Activated naive CD4-positive, alpha-beta T cell treated with anti-CD3 and anti-CD28 coated beads, Interleukin-2, amount 10 ng/mL, durations not matched to agents 7 days and 5 days (primary cell): ENCODE results near the gene DDX31.
"Not testable (repeated sequence)": the region's sequence is repeated elsewhere in the genome, so short reads cannot be mapped to it uniquely, and the experiment has no call there.

Experiments
- CTCF ChIA-PET: fragments of 350-600 bp; sonication (Branson Sonifier 250); formaldehyde crosslinking; loops from one replicate; lab custom pipeline; 2021; ENCODE audit warnings: antibody characterized with exemption; lab: Charles Lee
- DNase-seq: peaks from one replicate; pipeline ENCODE4 v3.0.0-alpha.2; 2020
- H3K27ac Mint-ChIP-seq: one replicate; pipeline ENCODE4 v1.8.0; 2021; ENCODE audit warnings: mild to moderate bottlenecking, moderate library complexity, mixed read lengths
- H3K27me3 Mint-ChIP-seq: one replicate; pipeline ENCODE4 v1.8.0; 2021; ENCODE audit warnings: mild to moderate bottlenecking, mixed read lengths
- H3K36me3 Mint-ChIP-seq: one replicate; pipeline ENCODE4 v1.8.0; 2021; ENCODE audit warnings: mixed read lengths
- H3K4me1 Mint-ChIP-seq: one replicate; pipeline ENCODE4 v1.8.0; 2021; ENCODE audit warnings: mixed read lengths
- H3K4me3 Mint-ChIP-seq: one replicate; pipeline ENCODE4 v1.8.0; 2021; ENCODE audit warnings: mild to moderate bottlenecking, moderate library complexity, mixed read lengths
- H3K9me3 Mint-ChIP-seq: one replicate; pipeline ENCODE4 v1.8.0; 2021; ENCODE audit warnings: mixed read lengths

Gene DDX31

DNA sequence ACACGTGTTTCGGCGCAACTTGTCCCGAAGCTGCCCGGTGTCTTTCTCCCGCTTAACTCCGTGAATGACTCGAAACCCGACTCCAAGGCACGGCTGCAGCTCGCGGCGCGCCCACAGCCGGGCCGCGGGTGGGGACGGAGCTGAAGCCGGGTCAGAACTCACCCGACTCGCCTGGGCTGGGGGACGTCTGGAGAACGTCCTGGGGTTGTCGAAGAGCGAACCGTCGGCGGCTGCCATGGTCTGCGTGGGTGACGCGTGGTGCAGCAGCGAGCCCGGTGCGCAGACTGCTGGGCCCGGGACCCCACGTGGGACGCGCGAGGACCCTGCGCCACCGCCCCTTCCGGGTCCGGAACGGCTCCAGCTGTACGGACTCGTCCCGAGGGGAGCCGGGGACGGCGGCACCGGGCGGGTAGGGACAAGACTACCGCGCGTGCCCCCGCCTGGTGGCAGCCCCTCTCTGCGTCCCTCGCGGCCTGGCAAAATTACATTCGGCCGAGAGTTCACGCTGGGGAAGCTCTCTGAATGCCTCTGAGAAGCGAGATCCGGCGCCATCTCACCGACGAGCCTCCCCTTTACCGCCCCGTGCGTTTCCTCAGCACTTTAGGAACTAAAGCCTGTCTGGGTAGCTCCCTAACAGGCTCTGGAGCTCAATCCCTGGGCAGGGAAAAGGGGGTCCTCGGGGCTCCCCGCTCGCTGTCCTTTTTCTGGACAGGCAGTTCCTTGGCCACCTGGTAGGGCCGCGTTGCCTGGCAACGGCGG, at the start of gene DDX31:
TSS of gene DDX31 (minus strand) at position 286 of the 759 bp plus-strand sequence. CDS start at position 237, 49 bp downstream.
- peak; percentile 90 for DNase-seq
- H3K4me3 Mint-ChIP-seq = peak within 1 kb of the TSS; percentile 87
- H3K36me3 Mint-ChIP-seq = peaks cover 11% of the 10 kb centered on the region
- CTCF ChIA-PET = interaction anchor here (0.7 to 1.8 kb wide), 5 partner anchors 9 to 232 kb away, joined by 3 to 6 read pairs (median 3); no protein-coding TSS in a partner anchor
- H3K9me3 Mint-ChIP-seq = no peaks in the 10 kb centered on the region
- H3K4me1 Mint-ChIP-seq = peaks cover 51% of the 10 kb centered on the region
- H3K27ac Mint-ChIP-seq = peak within 1 kb of the TSS; percentile 91
- peaks cover 4% of the 10 kb centered on the region for H3K27me3 Mint-ChIP-seq

- H3K27me3 Mint-ChIP-seq = peaks cover 32% of the 10 kb centered on the region
- CTCF ChIA-PET, H3K36me3 Mint-ChIP-seq, H3K4me1 Mint-ChIP-seq, DNase-seq, H3K27ac Mint-ChIP-seq, H3K4me3 Mint-ChIP-seq, H3K9me3 Mint-ChIP-seq: not testable (repeated sequence)
Observed at GRCh38 chr9:132718381-132718928, 48.7 kb upstream of the DDX31 start.

- Mint-ChIP-seq H3K4me1 (peaks cover 6% of the 10 kb centered on the region), H3K4me3 (no peak overlapping the region), H3K36me3 (no peaks in the 10 kb centered on the region), H3K27ac (no peak overlapping the region), H3K9me3 (no peaks in the 10 kb centered on the region), H3K27me3 (peaks cover 32% of the 10 kb centered on the region)
- no peak for DNase-seq
- CTCF ChIA-PET = no interaction called here
Observed at GRCh38 chr9:132717326-132717945, 47.7 kb upstream of the DDX31 start.

GRCh38 chr9:132716007-132716406, 46.2 kb upstream of the DDX31 start:
- CTCF ChIA-PET = no interaction called here

GRCh38 chr9:132712753-132713152, 43.0 kb upstream of the DDX31 start:
- Mint-ChIP-seq H3K9me3 (no peaks in the 10 kb centered on the region), H3K4me3 (no peak overlapping the region), H3K27me3 (peaks cover 27% of the 10 kb centered on the region), H3K4me1 (no peaks in the 10 kb centered on the region), H3K27ac (no peak overlapping the region), H3K36me3 (no peaks in the 10 kb centered on the region)
- DNase-seq = no peak
- CTCF ChIA-PET = no interaction called here

More at GRCh38 chr9:132716007-132716406, 46.2 kb upstream of the DDX31 start:
- H3K27ac Mint-ChIP-seq = no peak overlapping the region
- H3K9me3 Mint-ChIP-seq = no peaks in the 10 kb centered on the region
- no peak overlapping the region for H3K4me3 Mint-ChIP-seq
- no peaks in the 10 kb centered on the region for H3K36me3 Mint-ChIP-seq
- peaks cover 32% of the 10 kb centered on the region for H3K27me3 Mint-ChIP-seq
- H3K4me1 Mint-ChIP-seq = peaks cover 6% of the 10 kb centered on the region
- DNase-seq = no peak

- CTCF ChIA-PET = no interaction called here
- Mint-ChIP-seq H3K36me3 (no peaks in the 10 kb centered on the region), H3K27ac (no peak overlapping the region), H3K27me3 (peaks cover 17% of the 10 kb centered on the region), H3K4me3 (no peak overlapping the region), H3K9me3 (no peaks in the 10 kb centered on the region), H3K4me1 (no peaks in the 10 kb centered on the region)
- no peak for DNase-seq
Observed at GRCh38 chr9:132711846-132712245, 42.1 kb upstream of the DDX31 start.

DNA sequence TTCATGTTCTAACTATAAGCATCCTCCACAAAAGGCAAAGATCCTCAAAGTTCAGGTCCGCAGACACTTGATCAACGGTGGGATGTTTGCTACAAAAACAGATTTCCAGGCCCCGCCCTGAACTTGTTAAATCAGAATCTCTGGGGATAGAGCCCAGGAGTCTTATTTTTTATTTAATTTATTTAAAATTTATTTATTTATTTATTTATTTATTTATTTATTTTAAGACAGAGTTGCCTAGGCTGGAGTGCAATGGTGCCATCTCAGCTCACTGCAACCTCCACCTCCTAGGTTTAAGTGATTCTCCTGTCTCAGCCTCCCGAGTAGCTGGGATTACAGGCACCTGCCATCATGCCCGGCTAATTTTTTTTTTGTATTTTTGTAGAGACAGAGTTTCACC, 41.4 kb upstream of the DDX31 start:
- H3K4me1 Mint-ChIP-seq, DNase-seq, H3K9me3 Mint-ChIP-seq, CTCF ChIA-PET, H3K36me3 Mint-ChIP-seq, H3K27ac Mint-ChIP-seq, H3K4me3 Mint-ChIP-seq: not testable (repeated sequence)
- H3K27me3 Mint-ChIP-seq = peaks cover 15% of the 10 kb centered on the region

GRCh38 chr9:132710333-132710732, 40.5 kb upstream of the DDX31 start:
- Mint-ChIP-seq H3K4me1 (no peaks in the 10 kb centered on the region), H3K27me3 (peaks cover 17% of the 10 kb centered on the region), H3K36me3 (no peaks in the 10 kb centered on the region), H3K27ac (no peak overlapping the region), H3K9me3 (no peaks in the 10 kb centered on the region), H3K4me3 (no peak overlapping the region)
- CTCF ChIA-PET = no interaction called here
- DNase-seq = no peak

DNA sequence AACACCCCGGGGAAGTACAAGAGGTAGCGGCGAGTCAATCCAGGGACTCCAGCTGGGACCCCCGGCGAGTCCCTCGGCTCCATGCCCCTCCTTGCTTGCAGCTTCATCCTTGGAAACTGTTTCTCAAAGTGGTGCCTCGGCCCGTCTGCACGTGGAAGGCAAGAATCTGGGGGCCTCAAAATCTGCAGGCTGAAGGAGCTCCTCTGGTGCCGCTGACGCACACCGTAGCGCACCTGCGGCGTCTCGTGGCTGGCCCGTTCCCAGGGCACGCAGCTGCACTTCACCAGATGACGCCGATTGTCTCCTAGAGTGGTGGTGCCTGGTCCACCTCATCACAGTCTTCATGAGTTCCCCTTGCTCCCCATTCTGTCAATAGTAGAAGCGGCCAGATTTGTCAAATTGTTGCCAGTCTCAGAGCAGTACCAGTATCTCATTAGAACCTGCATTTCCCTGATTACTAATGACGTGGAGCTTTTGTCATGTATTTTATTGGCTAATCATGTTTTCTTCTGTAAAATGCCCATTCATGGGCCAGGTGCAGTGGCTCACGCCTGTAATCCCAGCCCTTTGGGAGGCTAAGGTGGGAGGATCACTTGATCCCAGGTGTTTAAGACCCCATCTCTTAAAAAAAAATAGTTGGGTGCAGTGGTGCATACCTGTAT, 39.1 kb upstream of the DDX31 start:
- CTCF ChIA-PET = interaction anchor here (0.7 kb wide), 1 partner anchor 359 kb away, joined by 3 read pairs; no protein-coding TSS in a partner anchor
- Mint-ChIP-seq H3K36me3 (no peaks in the 10 kb centered on the region), H3K27me3 (peaks cover 20% of the 10 kb centered on the region), H3K27ac (no peak overlapping the region), H3K4me1 (no peaks in the 10 kb centered on the region), H3K9me3 (no peaks in the 10 kb centered on the region), H3K4me3 (no peak overlapping the region)
- DNase-seq = no peak

GRCh38 chr9:132708239-132708638, 38.5 kb upstream of the DDX31 start:
- Mint-ChIP-seq H3K4me3 (no peak overlapping the region), H3K4me1 (no peaks in the 10 kb centered on the region), H3K27me3 (peaks cover 26% of the 10 kb centered on the region), H3K27ac (no peak overlapping the region), H3K9me3 (no peaks in the 10 kb centered on the region), H3K36me3 (no peaks in the 10 kb centered on the region)
- no peak for DNase-seq
- CTCF ChIA-PET = no interaction called here

DNA sequence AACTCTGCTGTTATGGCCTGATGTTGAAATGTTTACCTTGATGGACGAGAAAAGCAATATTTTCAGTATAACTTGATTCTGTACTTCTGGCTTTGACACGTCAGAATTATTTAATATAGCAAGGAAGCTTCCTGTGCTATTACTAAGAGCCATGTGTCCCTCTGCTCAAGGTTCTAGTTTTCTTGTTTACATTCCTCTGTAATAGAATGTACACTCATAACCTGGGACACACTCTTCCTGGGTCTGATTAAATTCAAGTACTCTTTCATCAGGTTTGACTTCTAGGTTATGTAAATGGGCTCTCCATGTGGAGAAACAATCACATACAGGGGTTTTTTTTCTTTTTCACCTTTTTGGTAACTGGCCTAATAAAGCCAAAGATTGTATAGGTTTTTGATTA, 33.6 kb upstream of the DDX31 start:
- no peak overlapping the region for H3K27ac Mint-ChIP-seq
- H3K9me3 Mint-ChIP-seq = peaks cover 3% of the 10 kb centered on the region
- peaks cover 17% of the 10 kb centered on the region for H3K27me3 Mint-ChIP-seq
- no peak overlapping the region for H3K4me3 Mint-ChIP-seq
- CTCF ChIA-PET = interaction anchor here (0.7 to 1.0 kb wide), 2 partner anchors 9 to 39 kb away, joined by 3 read pairs; no protein-coding TSS in a partner anchor
- peaks cover under 1% of the 10 kb centered on the region for H3K36me3 Mint-ChIP-seq
- no peak for DNase-seq
- H3K4me1 Mint-ChIP-seq = no peaks in the 10 kb centered on the region

DNA sequence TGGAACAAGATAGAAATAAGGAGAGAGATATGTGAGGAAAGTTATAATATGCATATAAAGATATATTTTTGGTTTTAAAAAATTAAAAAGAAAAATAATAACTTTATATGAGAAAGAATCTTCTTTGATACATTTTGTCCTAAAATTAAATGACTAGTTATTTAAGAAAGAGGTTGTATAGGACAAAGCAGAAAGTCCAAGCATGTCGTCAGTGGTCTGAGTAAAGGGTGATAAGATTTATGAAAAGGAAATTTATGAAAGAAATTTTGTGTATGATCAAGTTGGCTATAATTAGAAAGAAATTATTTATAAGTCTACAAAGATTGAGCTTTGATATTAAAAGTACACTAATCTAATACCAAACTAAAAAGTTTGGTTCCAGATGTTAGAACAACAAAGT, 32.5 kb upstream of the DDX31 start:
- H3K27me3 Mint-ChIP-seq = peaks cover 17% of the 10 kb centered on the region
- H3K36me3 Mint-ChIP-seq = peaks cover 7% of the 10 kb centered on the region
- H3K9me3 Mint-ChIP-seq = peaks cover 12% of the 10 kb centered on the region
- H3K4me3 Mint-ChIP-seq = no peak overlapping the region
- CTCF ChIA-PET = no interaction called here
- H3K4me1 Mint-ChIP-seq = no peaks in the 10 kb centered on the region
- DNase-seq = no peak
- H3K27ac Mint-ChIP-seq = no peak overlapping the region

GRCh38 chr9:132699956-132700355, 30.2 kb upstream of the DDX31 start:
- Mint-ChIP-seq H3K4me3 (no peak overlapping the region), H3K27me3 (peaks cover 12% of the 10 kb centered on the region), H3K4me1 (no peaks in the 10 kb centered on the region), H3K27ac (no peak overlapping the region), H3K9me3 (peaks cover 28% of the 10 kb centered on the region), H3K36me3 (peaks cover 15% of the 10 kb centered on the region)
- CTCF ChIA-PET = interaction anchor here (0.8 kb wide), 1 partner anchor 15 kb away, joined by 3 read pairs; no protein-coding TSS in a partner anchor
- no peak for DNase-seq

DNA sequence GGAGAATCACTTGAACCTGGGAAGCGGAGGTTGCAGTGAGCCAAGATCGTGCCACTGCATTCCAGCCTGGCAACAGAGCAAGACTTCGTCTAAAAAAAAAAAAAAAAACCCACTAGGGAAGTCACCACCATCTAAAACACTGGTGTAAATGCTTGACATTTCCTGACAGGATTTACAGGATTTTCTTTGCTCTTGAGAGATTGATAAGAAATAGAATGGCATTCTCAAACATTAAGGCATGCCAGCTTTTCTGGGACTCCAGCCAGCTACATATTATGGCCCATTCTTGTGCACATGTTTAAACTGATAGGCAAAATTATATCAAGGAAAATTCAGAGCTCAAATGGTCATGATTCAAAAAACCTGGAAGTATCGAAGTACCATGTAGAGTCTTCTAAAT, 29.2 kb upstream of the DDX31 start:
- no peak for DNase-seq
- peaks cover 17% of the 10 kb centered on the region for H3K36me3 Mint-ChIP-seq
- peaks cover 4% of the 10 kb centered on the region for H3K4me1 Mint-ChIP-seq
- H3K27ac Mint-ChIP-seq = no peak overlapping the region
- H3K9me3 Mint-ChIP-seq = peaks cover 36% of the 10 kb centered on the region
- CTCF ChIA-PET = interaction anchor here (0.6 kb wide), 1 partner anchor 21 kb away, joined by 3 read pairs; no protein-coding TSS in a partner anchor
- peaks cover 10% of the 10 kb centered on the region for H3K27me3 Mint-ChIP-seq
- H3K4me3 Mint-ChIP-seq = no peak overlapping the region
